GM19023 (cell line): Measurements from ENCODE around the gene PCDH17.

Experiments used
- ATAC-seq: cut with Tn5 transposase; IDR thresholded peaks from one replicate; pipeline ENCODE4 v1.9.1; 2021; ENCODE audit warnings: mild to moderate bottlenecking, moderate library complexity; ENCODE audit not compliant: unreplicated experiment

Gene PCDH17, protein sequence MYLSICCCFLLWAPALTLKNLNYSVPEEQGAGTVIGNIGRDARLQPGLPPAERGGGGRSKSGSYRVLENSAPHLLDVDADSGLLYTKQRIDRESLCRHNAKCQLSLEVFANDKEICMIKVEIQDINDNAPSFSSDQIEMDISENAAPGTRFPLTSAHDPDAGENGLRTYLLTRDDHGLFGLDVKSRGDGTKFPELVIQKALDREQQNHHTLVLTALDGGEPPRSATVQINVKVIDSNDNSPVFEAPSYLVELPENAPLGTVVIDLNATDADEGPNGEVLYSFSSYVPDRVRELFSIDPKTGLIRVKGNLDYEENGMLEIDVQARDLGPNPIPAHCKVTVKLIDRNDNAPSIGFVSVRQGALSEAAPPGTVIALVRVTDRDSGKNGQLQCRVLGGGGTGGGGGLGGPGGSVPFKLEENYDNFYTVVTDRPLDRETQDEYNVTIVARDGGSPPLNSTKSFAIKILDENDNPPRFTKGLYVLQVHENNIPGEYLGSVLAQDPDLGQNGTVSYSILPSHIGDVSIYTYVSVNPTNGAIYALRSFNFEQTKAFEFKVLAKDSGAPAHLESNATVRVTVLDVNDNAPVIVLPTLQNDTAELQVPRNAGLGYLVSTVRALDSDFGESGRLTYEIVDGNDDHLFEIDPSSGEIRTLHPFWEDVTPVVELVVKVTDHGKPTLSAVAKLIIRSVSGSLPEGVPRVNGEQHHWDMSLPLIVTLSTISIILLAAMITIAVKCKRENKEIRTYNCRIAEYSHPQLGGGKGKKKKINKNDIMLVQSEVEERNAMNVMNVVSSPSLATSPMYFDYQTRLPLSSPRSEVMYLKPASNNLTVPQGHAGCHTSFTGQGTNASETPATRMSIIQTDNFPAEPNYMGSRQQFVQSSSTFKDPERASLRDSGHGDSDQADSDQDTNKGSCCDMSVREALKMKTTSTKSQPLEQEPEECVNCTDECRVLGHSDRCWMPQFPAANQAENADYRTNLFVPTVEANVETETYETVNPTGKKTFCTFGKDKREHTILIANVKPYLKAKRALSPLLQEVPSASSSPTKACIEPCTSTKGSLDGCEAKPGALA (N-terminal part only)

DNA sequence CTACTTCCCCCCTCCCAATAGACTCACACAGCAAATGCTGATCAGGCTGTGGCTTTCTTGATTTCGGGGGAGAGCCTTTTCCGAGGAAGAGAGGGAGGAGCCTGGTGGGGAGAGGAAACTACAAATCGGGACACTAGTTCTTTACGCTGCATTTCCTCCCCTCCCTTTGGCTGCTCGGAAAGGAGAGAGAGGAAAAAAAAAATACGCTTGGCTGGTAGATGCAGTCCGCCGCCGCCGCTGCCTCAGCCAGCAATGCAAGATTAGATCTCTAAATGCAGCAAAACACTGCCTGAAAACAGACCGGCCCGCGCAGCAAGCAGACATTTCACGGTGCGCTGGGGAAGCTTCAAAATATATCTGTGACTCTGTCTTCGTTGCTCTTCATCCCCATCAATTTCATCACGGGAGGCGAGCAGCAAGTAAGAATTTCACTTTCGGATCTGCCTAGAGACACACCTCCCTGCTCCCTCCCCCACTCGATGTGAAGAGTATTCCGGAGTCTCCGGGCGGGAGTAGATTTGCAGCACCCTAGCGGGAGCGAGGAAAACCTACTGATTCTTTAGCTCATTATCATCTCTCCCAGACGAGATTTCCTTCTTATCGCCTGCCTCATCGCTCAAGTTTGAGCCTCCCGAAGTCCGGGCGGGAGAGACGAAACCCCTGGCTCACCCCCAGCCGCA is at the start of gene PCDH17:
Gene PCDH17 (plus strand): TSS at position 149 of the 680 bp plus-strand sequence. CDS start 803 bp downstream, outside the sequence.
- ATAC-seq, result no peak

DNA sequence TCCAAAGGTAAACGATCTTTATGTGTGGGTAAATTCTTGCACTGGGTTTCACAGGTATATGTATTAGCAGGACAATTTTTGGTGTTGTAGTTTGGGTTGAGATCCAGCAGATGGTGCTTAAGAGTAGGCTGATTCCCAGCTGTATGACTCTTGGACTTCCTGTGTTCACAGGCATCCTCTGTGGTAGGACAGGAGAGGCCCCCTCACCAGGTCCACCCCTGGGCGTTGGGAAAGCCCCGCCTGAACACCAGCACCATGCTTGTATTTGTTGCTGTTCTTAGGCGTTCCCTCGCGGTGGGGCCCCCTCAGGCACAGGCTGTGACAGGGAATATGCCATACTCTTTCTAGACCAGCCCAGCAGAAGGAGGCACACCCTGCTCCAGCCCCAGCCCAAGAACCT is 49.5 kb upstream of the PCDH17 start:
- ATAC-seq, result no peak

DNA sequence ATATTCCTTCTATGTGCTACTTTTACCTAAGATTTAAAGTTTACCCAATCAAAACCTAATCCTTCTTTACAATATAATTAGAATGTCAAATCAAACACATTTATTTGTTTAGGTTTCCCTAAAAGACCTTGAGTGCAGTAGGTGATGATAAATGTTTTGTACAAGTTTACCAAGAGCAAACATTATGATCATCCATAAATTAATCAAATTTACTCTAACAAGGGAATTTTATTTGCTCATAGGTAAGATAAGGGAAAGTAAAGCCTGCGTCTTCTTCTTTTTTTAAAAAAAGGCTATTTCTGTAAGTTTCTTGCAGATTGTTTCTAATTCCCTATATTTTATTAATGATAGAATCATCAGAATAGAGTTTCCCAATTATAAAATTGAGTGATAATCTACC is 48.0 kb upstream of the PCDH17 start:
- ATAC-seq, result no peak

DNA sequence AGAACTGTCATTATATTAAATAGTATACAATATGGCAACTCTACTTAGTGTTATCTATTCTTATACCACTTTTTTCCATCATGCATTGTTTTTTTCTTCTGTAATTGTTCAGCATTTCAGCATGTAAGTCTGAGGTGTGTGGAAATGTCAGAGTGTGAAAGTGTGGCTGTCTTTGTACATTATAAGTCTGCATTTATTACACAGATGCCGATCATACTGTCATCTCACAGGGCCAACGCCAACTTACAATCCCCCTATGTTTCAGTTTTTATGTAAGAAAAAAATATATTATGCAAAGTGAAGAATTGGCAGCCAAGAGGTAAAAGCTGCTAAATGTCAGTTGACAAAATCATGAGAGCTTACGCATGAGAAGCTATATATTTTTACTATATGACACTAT is 42.9 kb upstream of the PCDH17 start:
- ATAC-seq, result no peak

DNA sequence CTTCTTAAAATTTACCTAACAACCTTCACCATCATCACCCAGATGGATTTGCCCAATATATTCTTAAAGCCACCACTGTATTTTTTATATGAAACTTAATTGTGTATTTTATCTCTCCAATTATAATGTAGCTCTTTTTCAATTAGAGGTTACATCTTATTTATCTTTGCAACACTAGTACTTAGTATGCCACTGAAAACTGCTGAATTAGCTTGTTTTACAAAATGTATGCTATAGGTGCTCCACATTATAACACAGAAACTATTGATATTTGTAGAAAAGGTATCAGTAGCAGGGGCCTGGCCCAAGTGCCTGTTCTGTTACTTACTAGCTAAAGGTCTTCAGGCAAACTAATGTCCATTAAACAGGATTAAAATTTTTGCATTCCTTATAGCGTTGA is 35.8 kb upstream of the PCDH17 start:
- no peak for ATAC-seq

DNA sequence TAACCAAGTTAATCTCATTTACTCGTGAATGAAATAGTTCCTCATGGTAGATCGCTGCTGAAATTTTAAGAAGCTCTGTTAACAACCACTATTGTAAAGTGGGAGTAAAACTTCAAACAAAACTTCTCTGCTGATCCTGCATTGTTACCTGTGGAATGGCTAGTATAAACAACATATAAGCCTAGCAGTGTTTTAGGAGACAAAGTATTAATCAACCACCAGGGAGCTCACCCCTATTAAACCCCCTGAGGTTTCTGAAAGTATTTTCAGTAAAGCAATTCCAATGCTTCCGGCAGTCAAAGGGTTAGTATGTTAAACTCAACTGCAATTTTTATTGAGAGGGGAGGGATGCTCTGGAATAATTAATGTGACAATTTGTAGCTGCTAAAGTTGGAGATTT is 30.0 kb upstream of the PCDH17 start:
- ATAC-seq, result no peak

DNA sequence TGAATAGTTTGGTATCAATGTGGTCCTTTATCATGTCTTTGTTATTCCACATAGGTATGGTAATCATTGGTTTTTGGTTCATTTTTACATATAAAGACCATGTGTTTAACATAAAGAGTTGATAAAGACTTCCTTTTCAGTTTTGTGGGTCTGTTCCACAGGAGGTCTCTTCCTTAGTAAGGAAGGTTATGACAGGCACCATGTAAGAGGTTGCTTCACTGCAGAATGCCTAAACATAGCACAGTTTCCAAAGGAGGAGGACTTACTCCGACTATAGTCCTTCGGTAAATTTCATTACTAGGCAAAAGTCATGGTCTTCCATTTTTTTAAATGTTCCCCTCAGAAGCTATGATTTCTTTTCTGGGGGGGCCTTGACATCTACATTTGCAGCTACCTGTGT is 27.1 kb upstream of the PCDH17 start:
- ATAC-seq, result no peak

DNA sequence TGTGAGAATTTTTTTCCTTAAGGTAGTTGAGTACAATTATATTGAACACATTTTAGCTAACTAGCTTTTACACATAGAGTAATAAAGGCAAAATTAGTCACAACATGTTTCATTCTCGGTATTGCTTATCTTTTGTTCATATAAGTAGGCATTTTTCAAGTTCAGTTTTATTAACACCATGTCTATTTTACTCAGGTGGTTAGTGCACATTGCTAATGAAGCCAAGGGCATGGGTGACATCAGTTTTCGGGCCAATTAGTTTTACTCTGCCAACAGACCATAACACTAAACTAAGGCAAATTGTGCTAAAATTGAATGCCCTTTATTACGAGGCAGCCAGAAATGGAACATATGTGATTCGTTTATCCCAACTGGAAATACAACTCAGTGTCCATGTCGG is 19.6 kb upstream of the PCDH17 start:
- ATAC-seq, result no peak

DNA sequence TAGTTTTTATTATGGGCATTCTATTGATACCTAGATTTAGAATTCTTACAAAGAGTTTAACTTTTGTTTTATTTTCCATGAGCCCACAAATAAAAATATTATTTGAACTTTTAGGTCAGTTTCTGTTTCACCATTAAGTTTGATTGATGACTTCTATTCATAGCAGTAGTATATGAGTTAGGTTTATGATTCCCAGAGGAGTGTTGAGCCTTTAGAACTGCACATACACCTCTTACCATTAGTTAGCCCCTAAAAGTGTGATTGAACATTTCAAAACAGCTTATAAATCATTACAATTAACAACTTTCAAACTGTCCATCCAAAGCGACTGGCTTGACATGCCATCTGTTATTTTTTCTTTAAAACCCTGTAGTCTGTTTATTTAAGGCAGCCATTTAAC is 19.0 kb upstream of the PCDH17 start:
- ATAC-seq, result no peak

DNA sequence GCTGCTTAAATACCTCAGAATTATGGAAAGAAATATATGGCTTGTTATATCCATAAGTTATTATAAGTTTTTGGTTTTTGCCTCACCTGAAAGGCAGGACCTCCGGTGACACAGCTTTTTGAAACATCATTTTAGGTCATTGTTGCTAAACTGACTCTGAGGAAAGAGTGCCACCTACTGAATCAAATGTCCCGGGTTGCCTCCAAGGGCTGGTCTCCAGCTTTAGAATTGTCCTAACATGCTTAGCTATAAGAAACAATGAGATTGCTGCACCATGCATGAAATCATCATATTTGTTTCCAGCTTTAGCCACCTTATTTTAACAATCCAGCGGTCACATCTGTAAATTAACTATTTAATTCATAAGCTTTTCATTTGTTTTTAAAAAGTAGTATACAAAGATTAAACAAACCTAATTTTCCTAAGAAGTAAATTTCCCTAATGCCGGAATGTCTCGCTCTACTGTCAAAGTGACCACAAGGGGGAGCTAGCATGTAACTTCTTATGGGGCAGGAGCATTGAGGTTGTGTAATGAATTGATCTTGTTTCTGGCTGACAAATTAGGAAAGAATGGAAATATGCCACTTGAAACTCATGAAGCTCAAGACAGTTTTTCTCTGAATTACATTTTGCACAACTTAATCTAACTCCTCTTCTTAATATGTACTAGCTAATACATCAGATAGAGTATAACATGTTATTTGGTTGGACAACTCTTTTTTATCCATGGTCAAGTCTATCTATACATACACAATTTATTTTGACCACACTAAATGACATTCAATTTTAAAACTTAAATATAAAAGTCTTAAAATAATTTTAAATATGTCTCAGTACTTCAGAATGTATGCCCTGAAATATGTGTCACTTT is 6.7 kb upstream of the PCDH17 start:
- ATAC-seq, result no peak

DNA sequence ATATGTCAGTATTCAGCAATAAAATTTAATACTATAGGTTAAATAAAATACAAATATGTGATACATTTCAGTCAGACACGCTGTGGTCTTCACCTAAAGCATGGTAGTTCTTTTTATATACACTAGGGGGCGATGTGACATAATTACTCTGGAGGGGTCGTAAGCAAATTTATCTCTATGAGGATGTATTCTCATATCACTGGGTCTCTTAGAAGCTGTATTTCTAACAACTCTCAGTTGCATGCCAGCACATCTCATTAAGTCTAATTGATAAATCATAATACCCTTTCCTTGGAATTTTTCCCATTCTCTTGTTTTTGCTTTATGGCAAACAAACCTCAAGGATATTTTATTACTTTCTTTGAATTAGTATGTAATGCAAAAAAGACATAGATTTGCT is 3.9 kb upstream of the PCDH17 start:
- ATAC-seq, result no peak

DNA sequence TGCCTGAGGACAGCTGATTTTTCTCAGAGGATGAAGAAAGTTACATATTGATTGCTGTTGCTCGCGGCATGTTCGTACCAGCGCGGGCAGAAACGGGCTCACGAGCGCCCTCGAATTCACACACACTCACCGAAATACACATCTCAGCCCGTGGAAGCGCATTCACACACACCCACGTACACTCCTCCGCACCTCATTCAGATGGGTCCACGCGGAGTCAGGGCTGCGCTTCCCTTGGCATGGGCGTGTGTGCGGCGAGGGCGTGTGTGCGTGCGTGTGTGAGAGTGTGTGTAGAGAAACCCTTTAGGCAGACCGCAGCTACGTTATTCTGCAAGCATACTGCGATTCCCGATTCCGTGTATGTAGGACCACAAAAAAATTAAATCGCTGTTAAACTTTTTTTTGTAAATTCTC is 2.1 kb upstream of the PCDH17 start:
- ATAC-seq, result no peak

DNA sequence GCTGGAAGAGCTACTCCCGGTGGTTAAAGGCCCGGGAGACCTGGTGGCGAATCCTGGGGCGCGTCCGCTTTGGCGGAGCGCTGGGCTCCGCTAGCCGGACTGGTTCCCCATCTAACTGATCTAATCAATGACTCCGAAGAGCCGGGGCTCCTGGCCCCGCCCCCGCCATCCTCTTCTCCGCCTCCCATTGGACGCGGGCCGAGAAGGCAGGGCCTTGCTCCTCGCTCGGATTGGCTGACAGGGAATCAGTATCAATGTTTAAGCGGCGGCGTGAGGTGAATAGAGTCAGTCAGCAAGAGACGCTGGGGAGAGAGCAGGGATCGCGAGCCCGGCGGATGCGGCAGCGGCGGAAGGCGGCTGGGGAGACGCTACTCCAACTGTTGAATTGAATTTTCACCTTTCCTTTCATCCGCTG is 1.7 kb upstream of the PCDH17 start:
- ATAC-seq, result no peak

DNA sequence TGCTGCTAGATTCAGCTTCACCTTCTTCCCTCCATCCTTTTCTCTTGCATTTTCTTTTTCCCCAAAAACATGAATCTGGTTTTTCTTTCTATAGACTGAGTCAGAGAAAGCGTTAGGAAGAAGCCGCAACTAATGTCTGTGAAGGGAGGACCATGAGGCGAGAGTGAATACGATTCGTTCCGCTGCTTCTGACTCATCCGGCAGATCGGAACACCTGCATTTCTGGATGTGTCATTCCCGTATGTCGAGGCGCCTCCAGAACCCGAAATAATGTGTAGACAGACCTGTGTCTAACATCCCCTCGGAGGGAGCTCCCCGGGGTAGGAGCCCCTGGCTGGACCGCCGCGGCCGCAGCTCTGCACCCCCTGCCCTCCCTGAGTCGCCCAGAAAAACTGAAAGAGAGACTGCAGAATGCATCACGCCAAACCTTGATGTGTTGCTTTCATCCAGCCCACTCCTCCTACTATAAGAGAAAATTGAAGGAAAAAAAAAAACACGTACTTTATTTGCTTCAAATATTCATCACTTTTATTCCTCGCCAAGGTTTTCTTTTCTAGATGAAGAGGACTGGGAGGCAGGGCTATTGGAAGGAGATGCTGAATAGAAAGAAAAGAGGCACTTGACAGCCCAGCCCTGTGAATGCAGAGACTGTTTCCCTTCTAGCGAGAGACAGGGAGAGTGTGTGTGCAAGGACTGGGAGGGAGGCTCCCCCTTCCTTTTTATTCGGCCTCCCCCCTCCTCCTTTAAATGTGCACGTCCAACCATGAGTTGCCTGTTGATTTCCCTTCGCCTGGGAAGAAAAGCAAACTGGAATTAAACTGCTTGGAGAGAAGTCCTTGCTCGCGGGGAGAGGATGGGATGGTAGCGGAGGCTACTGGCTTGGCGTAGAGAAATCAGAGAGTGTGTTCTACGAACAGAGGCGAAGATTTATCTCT is 616 bp upstream of the PCDH17 start:
- no peak for ATAC-seq

DNA sequence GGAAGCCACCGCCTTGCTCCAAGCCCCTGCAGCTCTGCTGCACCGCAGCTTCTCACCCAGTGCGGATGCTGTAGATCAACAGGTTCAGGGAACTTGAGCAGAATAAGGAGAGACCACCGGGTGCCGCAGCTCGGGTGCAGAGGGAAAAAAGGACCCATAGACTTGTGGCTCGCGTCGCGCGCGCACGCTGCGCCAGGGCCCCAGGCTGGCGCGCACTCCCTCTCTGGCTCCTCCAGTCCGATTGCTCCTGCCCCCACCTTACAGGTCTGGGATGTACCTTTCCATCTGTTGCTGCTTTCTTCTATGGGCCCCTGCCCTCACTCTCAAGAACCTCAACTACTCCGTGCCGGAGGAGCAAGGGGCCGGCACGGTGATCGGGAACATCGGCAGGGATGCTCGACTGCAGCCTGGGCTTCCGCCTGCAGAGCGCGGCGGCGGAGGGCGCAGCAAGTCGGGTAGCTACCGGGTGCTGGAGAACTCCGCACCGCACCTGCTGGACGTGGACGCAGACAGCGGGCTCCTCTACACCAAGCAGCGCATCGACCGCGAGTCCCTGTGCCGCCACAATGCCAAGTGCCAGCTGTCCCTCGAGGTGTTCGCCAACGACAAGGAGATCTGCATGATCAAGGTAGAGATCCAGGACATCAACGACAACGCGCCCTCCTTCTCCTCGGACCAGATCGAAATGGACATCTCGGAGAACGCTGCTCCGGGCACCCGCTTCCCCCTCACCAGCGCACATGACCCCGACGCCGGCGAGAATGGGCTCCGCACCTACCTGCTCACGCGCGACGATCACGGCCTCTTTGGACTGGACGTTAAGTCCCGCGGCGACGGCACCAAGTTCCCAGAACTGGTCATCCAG is 964 bp downstream of the PCDH17 start:
- no peak for ATAC-seq

DNA sequence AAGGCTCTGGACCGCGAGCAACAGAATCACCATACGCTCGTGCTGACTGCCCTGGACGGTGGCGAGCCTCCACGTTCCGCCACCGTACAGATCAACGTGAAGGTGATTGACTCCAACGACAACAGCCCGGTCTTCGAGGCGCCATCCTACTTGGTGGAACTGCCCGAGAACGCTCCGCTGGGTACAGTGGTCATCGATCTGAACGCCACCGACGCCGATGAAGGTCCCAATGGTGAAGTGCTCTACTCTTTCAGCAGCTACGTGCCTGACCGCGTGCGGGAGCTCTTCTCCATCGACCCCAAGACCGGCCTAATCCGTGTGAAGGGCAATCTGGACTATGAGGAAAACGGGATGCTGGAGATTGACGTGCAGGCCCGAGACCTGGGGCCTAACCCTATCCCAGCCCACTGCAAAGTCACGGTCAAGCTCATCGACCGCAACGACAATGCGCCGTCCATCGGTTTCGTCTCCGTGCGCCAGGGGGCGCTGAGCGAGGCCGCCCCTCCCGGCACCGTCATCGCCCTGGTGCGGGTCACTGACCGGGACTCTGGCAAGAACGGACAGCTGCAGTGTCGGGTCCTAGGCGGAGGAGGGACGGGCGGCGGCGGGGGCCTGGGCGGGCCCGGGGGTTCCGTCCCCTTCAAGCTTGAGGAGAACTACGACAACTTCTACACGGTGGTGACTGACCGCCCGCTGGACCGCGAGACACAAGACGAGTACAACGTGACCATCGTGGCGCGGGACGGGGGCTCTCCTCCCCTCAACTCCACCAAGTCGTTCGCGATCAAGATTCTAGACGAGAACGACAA is 1.8 kb downstream of the PCDH17 start:
- ATAC-seq, result no peak
